ENCODE data around the gene SLC18A3. TPM values are rescaled to one million over a fixed set of nuclear protein-coding genes. Genes with fewer than 3 reads are reported as not detected.

SLC18A3 gene
- total RNA-seq, 1 experiment from 2014 or later: not detected

- H3K27me3 Mint-ChIP-seq (ENCODE audit: low read depth): peaks cover 99% of the 10 kb centered on the region
- Histone ChIP-seq H2BK120ac (ENCODE audit: low read depth, low read length, poor library complexity, severe bottlenecking) (no peak overlapping the region), H3K4me2 (ENCODE audit: insufficient read depth, insufficient read length, low read length) (no peak overlapping the region), H3T11ph (ENCODE audit: low read length) (no peak overlapping the region), H3K23me2 (ENCODE audit: insufficient read length, low read depth, low read length, poor library complexity, severe bottlenecking) (peaks cover 13% of the 10 kb centered on the region), H3K4ac (ENCODE audit: low read depth, low read length) (no peak overlapping the region), H4K5ac (ENCODE audit: insufficient read length, low read depth, low read length) (no peak overlapping the region), H3K23ac (ENCODE audit: insufficient read length, low read depth, low read length) (no peak overlapping the region), H3K14ac (ENCODE audit: insufficient read depth, low read length) (no peak overlapping the region), H2BK15ac (ENCODE audit: low read depth, low read length) (no peak overlapping the region), H2BK12ac (ENCODE audit: insufficient read length, low read depth, low read length) (no peak overlapping the region), H2AFZ (ENCODE audit: low read length) (no peak overlapping the region), H2BK20ac (ENCODE audit: low read depth, low read length, poor library complexity, severe bottlenecking) (no peak overlapping the region), H3K79me1 (ENCODE audit: insufficient read depth, low read depth, low read length, poor library complexity, severe bottlenecking) (no peaks in the 10 kb centered on the region), H3K9ac (ENCODE audit: extremely low read depth, insufficient read length, low read length) (no peak overlapping the region), H4K91ac (ENCODE audit: insufficient read length, low read depth, low read length) (no peak overlapping the region), H3K18ac (ENCODE audit: insufficient read length, low read depth, low read length) (no peak overlapping the region), H4K20me1 (ENCODE audit: control insufficient read depth, insufficient read depth, insufficient read length) (no peaks in the 10 kb centered on the region), H2AK5ac (ENCODE audit: insufficient read length, low read length) (no peak overlapping the region), H3K27me3 (ENCODE audit: insufficient read depth, low read length) (peaks cover 65% of the 10 kb centered on the region), H4K8ac (replicated peaks; ENCODE audit: insufficient read length, low read depth, low read length) (no peak overlapping the region), H3K79me2 (ENCODE audit: insufficient read depth, low read length) (no peaks in the 10 kb centered on the region), H3K9me3 (ENCODE audit: control insufficient read depth, low read depth, low read length) (no peaks in the 10 kb centered on the region), H2BK5ac (ENCODE audit: insufficient read length, low read length) (no peak overlapping the region), H3K56ac (ENCODE audit: insufficient read length, low read depth, low read length) (no peak overlapping the region), H3K4me1 (ENCODE audit: insufficient read depth, low read length) (no peaks in the 10 kb centered on the region; the same call in 1 of the 2 replicates), H3K27ac (ENCODE audit: insufficient read length, low read depth, low read length) (no peak overlapping the region)
- no CpG with 5 or more reads among the region's 5 CpGs for WGBS (ENCODE audit: extremely low coverage, insufficient read length, low lambda C conversion rate)
- no peak for TF ChIP-seq CTCF (conservative IDR thresholded peaks at IDR 0.05)
- H3K27ac Mint-ChIP-seq: no peak overlapping the region
- no peaks in the 10 kb centered on the region; a peak in 1 of 7 replicates for H3K36me3 Mint-ChIP-seq (ENCODE audit: insufficient read depth in 1 of 3, low read depth in 3 of 3)
- DNase-seq: peak; percentile 16
- H3K4me1 Mint-ChIP-seq: peaks cover 22 to 42% of the 10 kb centered on the region in 2 experiments
- no peak overlapping the region for H3K4me3 Mint-ChIP-seq
- peaks cover 0 to 7% of the 10 kb centered on the region in 2 experiments; a peak in 3 of 5 replicates for H3K9me3 Mint-ChIP-seq
Observed at GRCh38 chr10:49615213-49615612, 5.1 kb downstream of the SLC18A3 start.

All from H9 (cell line).